Eye (tissue), 1 donor: Measurements from ENCODE around the gene UNC5A.

Source experiments
- DNase-seq: peaks from one replicate; pipeline ENCODE4 v3.0.0-alpha.2; 2015

UNC5A gene

GRCh38 chr5:176822041-176822792, 11.9 kb downstream of the UNC5A start:
- DNase-seq: no peak

GRCh38 chr5:176822793-176823481, 12.6 kb downstream of the UNC5A start:
- no peak for DNase-seq

GRCh38 chr5:176823869-176824412, 13.6 kb downstream of the UNC5A start:
- DNase-seq: no peak

GRCh38 chr5:176824604-176825003, 14.2 kb downstream of the UNC5A start:
- DNase-seq: no peak

- no peak for DNase-seq
These were observed 14.9 kb downstream of the UNC5A start for GRCh38 chr5:176825234-176825633.

DNA sequence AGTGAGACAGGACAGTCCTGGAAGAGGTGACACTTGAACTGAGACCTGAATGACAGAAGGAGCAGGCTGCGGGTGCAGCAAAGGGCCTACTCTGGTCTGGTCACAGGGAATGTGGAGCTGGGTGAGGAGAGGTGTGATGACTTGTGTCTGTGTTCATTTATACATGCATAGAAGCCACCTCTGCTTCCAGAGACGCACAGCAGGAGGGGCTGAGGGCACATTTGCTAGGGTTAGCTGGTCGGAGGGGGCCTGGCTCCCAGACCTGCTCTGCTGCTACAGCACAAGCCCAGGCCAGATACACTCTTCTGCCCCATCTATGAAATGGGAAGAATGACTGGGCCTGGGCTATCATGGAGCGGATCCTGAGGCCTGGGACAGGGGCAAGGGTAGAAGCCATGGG, 15.6 kb downstream of the UNC5A start:
- no peak for DNase-seq

GRCh38 chr5:176827736-176828414, 17.5 kb downstream of the UNC5A start:
- no peak for DNase-seq

DNA sequence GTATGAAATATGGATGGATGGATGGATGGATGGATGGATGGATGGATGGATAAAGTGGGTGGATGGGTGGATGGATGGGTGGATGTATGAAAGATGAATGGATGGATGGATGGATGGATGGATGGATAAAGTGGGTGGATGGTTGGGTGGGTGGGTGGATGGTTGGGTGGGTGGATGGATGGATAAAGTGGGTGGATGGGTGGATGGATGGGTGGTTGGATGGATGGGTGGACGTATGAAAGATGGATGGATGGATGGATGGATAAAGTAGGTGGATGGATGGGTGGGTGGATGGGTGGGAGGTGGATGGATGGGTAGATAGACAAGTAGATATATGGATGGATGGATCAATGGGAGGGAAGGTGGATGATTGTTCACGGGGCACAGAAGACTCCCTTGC, 19.0 kb downstream of the UNC5A start:
- DNase-seq: no peak

- no peak for DNase-seq
These were observed 20.1 kb downstream of the UNC5A start for GRCh38 chr5:176830422-176830994.

DNA sequence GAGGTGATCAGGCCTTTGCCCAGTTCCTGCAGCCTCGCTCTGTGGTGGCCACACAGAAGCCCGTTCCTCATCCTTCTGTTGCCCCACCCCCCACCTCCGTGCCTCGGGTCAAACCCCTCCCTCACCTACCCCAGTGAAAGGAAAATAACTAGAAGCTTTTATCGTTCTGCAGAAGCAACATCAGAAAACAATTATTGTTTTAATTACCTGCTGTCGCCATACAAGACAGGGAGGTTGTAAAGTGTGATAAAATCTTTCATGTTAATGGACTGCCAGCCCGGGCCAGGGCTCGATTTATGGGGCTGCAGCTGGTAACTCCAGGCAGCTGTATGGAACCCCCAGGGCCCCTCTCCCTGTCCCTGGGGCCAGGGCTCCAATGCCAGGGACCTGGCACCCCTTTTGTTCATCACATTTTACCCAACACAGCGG, 20.6 kb downstream of the UNC5A start:
- no peak for DNase-seq

DNA sequence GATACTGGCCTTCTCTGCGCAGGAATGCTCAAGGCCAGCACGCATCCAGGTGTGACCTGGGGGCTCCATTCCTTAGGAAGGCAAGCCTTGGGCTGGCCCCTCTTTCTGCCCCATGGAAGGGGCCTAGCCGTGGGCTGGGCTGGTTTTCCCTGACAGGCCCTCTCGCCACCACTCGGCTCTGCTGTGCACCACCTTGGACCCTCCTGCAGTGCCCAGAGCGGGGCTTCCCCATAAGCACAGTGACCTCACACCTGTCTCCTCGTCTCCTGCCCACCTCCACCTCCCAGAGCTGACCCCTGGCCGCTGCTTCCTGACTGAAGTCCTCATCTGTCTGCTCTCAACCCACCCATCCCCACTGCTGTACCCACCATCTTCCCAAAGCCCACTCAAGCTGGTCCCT, 21.1 kb downstream of the UNC5A start:
- no peak for DNase-seq

GRCh38 chr5:176832162-176832561, 21.8 kb downstream of the UNC5A start:
- DNase-seq: no peak

DNA sequence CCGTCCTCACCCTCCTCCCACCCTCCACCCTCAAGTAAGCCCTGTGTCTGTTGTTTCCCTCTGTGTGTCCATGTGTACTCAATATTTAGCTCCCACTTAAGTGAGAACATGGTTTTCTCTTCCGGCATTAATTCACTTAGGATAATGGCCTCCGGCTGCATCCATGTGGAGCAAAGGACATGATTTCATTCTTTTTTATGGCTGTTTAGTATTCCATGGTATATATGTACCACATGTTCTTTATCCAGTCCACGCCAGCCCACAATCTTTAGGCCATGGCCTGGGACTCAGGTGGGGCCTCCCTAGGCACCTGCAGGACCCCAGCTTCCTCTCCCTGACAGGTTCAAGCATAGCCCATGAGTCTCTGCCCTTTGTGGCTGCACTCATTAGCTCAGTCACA, 22.9 kb downstream of the UNC5A start:
- no peak for DNase-seq

GRCh38 chr5:176835918-176836317, 25.6 kb downstream of the UNC5A start:
- DNase-seq: no peak

DNA sequence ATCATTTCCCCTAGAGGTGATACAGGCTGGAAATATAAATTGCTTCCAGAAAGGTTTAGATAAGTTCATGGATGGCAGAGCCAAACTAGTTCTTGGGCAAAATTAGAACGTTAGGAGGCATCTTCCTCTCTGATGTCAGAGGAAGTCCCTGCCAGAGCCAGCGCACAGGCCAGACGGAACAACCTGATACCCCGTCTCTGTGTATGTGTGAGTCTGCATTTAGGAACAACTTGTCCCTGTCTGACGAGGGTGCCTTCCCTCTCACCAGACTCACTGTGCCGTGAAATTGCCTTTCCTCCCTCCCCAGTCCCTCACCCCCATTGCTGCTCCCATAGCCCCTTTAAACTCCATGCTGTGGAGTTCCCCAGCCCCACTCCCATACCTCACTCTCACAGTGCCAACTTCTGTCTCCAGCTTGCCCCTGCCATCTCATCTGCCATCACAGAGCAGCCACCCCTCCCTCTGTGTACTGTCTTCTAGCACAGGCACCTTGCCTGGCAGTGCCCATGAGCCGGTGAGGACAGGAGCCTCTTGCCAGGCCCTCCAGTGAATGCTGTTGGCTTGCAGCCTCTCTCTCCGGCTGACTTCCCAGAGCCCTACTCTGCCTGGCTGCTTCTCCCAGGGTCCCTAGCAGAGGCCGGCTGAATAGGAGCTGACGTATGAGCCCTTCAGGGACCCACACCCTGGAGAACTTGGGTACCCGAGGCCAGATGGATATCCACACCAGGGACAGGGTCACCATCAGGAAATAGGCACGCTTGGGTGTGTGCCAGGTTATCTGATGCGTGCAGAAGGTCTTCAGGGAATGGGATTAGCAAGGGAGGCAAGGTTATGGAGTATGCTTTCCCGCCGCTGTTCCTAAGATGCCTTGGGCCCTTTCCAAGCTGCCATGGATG, 26.7 kb downstream of the UNC5A start:
- no peak for DNase-seq

GRCh38 chr5:176837707-176838115, 27.4 kb downstream of the UNC5A start:
- peak; percentile 96 for DNase-seq

DNA sequence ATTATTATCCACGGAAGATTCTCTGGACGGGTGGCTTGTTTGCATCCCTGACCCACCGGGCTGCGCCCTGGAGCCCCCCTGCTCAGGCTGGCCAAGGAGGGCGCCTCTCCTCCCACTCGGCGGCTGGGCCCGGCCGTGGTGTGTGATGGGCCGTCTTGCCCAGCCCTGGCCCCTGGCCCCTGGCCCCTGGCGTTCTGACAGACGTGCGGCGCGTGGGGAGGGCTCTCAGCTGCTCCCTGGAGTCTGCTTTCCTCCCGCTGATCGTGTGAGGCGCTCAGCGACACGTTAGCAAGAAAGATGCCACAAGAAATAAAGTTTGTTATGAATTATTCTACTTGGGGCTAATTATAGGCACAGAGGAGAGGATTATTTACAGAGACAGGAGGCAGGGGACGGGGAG, 33.3 kb downstream of the UNC5A start:
- no peak for DNase-seq

DNA sequence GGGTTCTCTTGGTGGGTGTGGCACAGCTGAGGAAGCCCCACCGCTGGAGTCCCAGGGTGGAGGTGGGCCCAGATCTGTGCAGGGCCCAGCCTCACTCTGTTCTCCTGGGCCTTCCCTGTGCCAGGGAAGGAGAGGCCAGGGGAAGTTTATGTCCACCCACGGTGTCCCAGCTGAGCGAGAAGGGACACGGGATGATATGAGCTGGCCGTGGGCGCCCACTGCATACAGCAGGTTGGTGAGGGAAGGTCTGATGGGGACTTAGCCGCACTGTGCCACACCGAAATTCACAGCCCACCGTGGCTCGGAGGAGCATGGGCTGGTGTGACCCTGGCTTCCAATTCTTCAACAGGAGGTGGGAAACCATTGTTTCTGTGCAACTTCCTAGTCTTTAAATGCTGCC, 33.9 kb downstream of the UNC5A start:
- DNase-seq: no peak

- DNase-seq: peak; percentile 86
These were observed 34.5 kb downstream of the UNC5A start for GRCh38 chr5:176844706-176845391.

GRCh38 chr5:176845392-176845713, 35.0 kb downstream of the UNC5A start:
- no peak for DNase-seq

DNA sequence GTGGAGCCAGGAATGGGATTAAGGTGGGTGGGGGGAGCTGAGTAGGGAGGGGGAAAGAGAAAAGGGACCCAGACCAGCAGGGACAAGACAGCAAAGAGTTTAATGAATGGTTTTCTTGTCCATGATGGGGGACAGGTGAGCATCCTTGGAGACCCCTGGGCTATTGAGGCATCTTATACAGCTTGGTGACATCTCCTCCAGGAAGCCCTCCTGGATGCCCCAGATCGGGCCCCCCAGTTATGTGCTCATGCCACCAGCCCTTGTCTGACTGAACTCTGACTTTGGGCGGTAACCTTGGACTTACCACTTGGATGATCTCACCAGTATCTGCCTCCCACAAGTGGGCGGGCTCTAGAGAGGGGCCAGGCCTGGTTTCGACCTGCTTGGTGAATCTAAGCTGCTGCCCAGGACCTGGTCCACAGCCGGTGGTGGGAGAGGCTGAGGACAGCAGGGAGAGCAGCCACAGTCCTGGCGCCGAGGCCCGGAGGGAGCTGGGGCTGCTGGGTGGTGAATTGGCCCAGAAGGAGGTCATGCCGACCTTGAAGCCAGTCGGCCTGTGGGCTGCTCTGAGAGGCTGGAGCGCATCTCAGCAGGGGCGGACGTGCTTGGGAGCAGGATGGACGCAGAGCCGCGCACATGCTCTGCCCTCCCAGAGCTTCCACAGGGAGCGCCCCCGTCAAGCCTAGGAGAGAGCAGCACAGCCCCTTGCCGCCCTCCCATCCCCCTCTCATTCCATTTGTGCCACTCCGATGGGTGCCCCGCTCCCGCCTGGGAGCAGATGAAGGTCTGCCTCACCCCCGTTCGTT, 36.2 kb downstream of the UNC5A start:
- peak; percentile 48 for DNase-seq
